A172 (cell line): ENCODE results near the gene OR2W1. TPM values are rescaled to one million over a fixed set of nuclear protein-coding genes. Genes with fewer than 3 reads are reported as not detected.
A peak's percentile ranks its signal among the peaks of the same experiment; 100 is the strongest.

ENCODE experiments used
- DNase-seq: peaks from one replicate; pipeline ENCODE4 v3.0.0-alpha.2; 2015; ENCODE audit warnings: low spot score
- total RNA-seq: library from RNA; depleted of rRNA; stranded (reverse); fragments of >200 nt; shearing (Covaris generic); gene quantifications from 2 replicates; pipeline ENCODE4 v1.2.3, GENCODE V29; 2014; rRNA removed

Gene OR2W1
- total RNA-seq, 1 experiment from 2014 or later = not detected

GRCh38 chr6:28996844-28997510 is 48.0 kb downstream of the OR2W1 start:
- no peak for DNase-seq

GRCh38 chr6:28995093-28995650 is 49.8 kb downstream of the OR2W1 start:
- peak; percentile 4 for DNase-seq

Other genes with a start within 250 kb of the OR2W1 start
- gene TRIM27, start 121.2 kb downstream of the OR2W1 start, total RNA-seq = 59.1 and 66.4 TPM in 2 replicates
- 0.72 and 1.2 TPM in 2 replicates for gene ZNF311, start 39.9 kb downstream of the OR2W1 start, total RNA-seq
- not detected in 2 replicates for gene OR2B3, start 42.1 kb upstream of the OR2W1 start, total RNA-seq
- not detected in 2 replicates for gene OR2J1, start 54.3 kb upstream of the OR2W1 start, total RNA-seq
- gene OR2J3, start 62.9 kb upstream of the OR2W1 start, total RNA-seq = not detected in 2 replicates
- not detected in 2 replicates for gene OR2J2, start 125.7 kb upstream of the OR2W1 start, total RNA-seq